Measurements from ENCODE around the gene TRIM46. TPM values are rescaled to one million over a fixed set of nuclear protein-coding genes. Genes with fewer than 3 reads are reported as not detected.

TRIM46 gene, protein sequence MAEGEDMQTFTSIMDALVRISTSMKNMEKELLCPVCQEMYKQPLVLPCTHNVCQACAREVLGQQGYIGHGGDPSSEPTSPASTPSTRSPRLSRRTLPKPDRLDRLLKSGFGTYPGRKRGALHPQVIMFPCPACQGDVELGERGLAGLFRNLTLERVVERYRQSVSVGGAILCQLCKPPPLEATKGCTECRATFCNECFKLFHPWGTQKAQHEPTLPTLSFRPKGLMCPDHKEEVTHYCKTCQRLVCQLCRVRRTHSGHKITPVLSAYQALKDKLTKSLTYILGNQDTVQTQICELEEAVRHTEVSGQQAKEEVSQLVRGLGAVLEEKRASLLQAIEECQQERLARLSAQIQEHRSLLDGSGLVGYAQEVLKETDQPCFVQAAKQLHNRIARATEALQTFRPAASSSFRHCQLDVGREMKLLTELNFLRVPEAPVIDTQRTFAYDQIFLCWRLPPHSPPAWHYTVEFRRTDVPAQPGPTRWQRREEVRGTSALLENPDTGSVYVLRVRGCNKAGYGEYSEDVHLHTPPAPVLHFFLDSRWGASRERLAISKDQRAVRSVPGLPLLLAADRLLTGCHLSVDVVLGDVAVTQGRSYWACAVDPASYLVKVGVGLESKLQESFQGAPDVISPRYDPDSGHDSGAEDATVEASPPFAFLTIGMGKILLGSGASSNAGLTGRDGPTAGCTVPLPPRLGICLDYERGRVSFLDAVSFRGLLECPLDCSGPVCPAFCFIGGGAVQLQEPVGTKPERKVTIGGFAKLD
- 10 to 100 TPM; 17.8 to 18.3 TPM for total RNA-seq

DNA sequence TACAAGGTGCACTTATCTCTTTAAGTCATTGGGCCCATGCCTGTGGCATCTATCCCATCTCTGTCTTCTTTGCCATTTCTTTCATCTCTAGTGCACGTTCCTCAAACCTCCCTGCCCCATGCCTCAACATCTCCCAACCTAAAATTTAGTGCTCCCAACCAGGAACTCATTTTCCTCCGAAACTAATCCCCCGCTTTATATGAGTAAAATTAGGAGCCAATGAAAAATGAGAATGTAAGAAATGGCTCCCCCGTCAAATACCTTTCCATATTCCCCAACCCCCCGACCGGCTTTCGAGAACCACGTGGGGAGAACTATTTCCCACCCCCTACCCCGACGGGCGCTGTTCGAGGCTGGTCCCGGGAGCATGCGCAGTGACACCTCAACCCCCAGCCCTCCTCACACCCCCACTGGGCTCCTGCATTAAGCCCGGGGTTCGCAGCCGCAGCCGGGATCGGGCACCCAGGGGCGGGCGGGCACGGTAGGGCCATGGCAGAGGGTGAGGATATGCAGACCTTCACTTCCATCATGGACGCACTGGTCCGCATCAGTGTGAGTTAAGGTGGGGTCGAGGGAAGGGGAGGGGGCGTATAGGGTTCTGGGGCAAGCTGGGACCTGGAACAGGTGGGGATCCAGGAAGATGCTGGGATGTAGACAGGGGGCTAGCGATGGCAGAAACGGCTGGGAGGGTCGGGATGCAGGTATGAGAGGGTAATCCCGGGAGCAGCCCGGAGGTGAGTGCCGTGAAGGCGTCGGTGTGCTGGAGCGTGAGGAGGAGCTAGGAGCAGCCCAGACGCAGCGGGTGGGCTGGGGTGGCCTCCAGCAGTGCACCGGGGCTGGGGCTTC is at the start of gene TRIM46:
TSS of gene TRIM46 (plus strand) at position 372 of the 846 bp plus-strand sequence. CDS start at position 490, 118 bp downstream.
- peaks cover 49% of the 10 kb centered on the region for H3K36me3 Mint-ChIP-seq (ENCODE audit: low read depth)
- H3K27ac Mint-ChIP-seq: peak within 1 kb of the TSS; percentile 96
- no peaks in the 10 kb centered on the region for H3K9me3 Mint-ChIP-seq
- ChIA-PET POLR2A (interaction anchor here (0.8 to 7.5 kb wide), 29 partner anchors 9 to 844 kb away, joined by 3 to 133 read pairs (median 4); partner anchors contain the start of genes CLK2, DPM3, MTX1 and PMVK), CTCF (interaction anchor here (0.7 to 8.0 kb wide), 42 partner anchors 10 to 694 kb away, joined by 3 to 209 read pairs (median 6); partner anchors contain the start of genes ADAM15, DPM3, FDPS and FLAD1)
- peak within 1 kb of the TSS; percentile 97 for H3K4me3 Mint-ChIP-seq
- no peaks in the 10 kb centered on the region for H3K27me3 Mint-ChIP-seq
- H3K4me1 Mint-ChIP-seq: peaks cover 62% of the 10 kb centered on the region
- peak; percentile 78 for DNase-seq

DNA sequence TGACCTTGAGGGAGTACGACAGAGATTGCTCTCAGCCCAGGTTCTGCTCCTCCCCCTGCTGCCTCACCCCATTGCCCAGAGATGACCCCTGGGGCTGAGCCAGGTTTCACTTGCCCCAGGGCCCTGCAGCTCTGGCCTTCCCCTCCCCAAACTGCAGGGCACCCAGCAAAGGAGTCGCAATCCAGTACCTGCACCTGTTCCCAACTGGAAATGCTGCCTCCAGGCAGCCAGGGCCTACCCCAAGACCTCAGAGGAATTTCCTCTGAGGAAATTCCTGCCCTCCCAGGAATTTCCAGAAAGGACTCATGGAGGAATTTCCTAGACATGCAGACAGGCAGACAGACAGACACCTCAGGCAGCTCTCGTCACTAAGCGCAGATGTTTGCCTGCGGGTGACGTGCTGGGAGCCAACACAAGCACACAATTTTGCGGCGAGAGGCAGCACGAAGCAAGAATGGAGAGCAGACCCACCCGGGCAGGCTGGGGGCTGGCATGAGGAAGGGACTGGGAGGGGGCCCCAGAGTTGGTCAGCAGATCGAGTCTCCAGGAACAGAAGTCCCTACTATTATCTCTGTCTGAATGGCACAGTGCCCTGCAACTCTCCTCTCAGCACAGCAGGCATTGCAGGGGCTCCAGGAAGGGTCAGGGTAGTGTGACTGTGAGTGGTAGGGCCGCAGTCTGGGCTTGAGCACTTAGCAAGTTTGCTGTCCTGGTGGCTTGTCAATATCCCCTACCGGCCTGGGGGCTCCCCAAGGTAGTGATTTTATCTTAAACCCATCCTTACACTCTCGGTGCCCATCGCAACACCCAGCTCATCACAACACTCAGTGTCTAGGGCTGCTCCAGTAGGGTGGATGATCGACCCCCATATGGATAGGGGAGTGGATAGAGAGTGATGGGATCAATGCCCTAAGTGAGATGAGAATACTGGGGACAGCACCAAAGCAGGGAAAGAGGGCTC is 48.9 kb upstream of the TRIM46 start:
- ChIA-PET POLR2A (no interaction called here), CTCF (interaction anchor here (1.0 to 1.4 kb wide), 3 partner anchors 29 to 43 kb away, joined by 3 to 6 read pairs (median 3); no protein-coding TSS in a partner anchor)
- no peaks in the 10 kb centered on the region for H3K36me3 Mint-ChIP-seq (ENCODE audit: low read depth)
- no peaks in the 10 kb centered on the region for H3K9me3 Mint-ChIP-seq
- no peak overlapping the region for H3K4me3 Mint-ChIP-seq
- H3K27ac Mint-ChIP-seq: no peak overlapping the region
- peaks cover 29% of the 10 kb centered on the region for H3K4me1 Mint-ChIP-seq
- peaks cover 71% of the 10 kb centered on the region for H3K27me3 Mint-ChIP-seq
- no peak for DNase-seq

DNA sequence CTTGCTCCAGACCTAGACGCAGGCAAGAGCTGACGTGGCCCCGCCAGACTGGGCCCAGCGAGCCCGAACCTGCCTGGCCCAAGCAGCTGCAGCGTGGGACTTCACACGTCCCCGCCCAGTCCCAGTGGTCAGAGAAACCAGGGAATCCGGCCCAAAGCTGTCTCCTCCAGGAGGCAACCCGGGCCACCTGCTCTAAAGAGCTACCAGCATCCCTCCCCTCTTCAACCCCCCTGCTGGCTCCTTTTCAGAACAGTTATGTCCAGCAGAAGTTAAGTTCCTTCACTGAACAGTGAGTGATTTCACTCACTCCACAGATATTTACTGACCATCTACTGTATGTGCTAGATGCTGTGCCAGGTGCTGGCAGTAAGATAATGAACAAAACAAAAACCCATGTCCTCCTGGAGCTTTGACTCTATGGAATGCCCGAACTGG is 48.1 kb upstream of the TRIM46 start:
- Mint-ChIP-seq H3K27ac (no peak overlapping the region), H3K9me3 (no peaks in the 10 kb centered on the region), H3K4me3 (no peak overlapping the region), H3K27me3 (peaks cover 69% of the 10 kb centered on the region), H3K36me3 (ENCODE audit: low read depth) (no peaks in the 10 kb centered on the region), H3K4me1 (peaks cover 29% of the 10 kb centered on the region)
- ChIA-PET CTCF (interaction anchor here (0.9 to 1.4 kb wide), 4 partner anchors 30 to 43 kb away, joined by 3 to 6 read pairs (median 4); no protein-coding TSS in a partner anchor), POLR2A (interaction anchor here (1.1 kb wide), 1 partner anchor 10 kb away, joined by 3 read pairs; the partner anchor contains the start of gene SLC50A1)
- no peak for DNase-seq

DNA sequence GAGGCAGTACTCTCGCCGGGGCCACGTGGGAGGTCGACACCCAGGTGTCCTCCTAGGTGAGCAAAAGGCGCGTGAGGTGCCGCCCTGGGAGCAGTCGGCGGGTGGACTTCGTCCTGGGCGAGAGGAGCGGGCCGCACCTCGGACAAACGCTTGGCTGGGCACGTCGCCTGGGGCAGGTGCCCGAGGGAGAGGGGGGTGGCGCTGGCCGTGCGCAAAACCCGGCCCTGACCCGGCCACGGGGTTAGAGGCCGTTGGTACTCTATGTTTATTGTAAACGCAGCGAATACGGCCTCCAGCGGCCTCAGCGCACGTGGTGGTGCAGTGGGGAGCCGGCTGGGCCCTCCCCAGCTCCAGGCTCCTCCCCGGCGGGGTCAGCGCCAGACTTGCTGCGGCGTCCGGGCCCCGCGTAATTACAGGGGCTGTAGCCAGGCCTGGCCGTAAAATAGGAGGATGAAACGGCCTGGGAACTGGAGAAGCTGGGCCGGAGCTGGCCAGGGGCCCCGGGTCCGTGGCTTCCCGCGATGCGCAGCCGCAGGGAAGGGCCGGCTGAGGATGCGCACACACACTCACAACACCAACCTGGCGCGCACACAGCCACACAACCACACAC is 47.6 kb upstream of the TRIM46 start:
- peaks cover 29% of the 10 kb centered on the region for H3K4me1 Mint-ChIP-seq
- no peaks in the 10 kb centered on the region for H3K9me3 Mint-ChIP-seq
- POLR2A ChIA-PET: interaction anchor here (1.1 kb wide), 1 partner anchor 9 kb away, joined by 3 read pairs; the partner anchor contains the start of gene SLC50A1
- no peak overlapping the region for H3K27ac Mint-ChIP-seq
- DNase-seq: no peak
- H3K4me3 Mint-ChIP-seq: no peak overlapping the region
- H3K36me3 Mint-ChIP-seq (ENCODE audit: low read depth): no peaks in the 10 kb centered on the region
- H3K27me3 Mint-ChIP-seq: peaks cover 71% of the 10 kb centered on the region
- CTCF ChIA-PET: interaction anchor here (0.9 to 1.4 kb wide), 3 partner anchors 31 to 42 kb away, joined by 3 to 6 read pairs (median 4); no protein-coding TSS in a partner anchor

DNA sequence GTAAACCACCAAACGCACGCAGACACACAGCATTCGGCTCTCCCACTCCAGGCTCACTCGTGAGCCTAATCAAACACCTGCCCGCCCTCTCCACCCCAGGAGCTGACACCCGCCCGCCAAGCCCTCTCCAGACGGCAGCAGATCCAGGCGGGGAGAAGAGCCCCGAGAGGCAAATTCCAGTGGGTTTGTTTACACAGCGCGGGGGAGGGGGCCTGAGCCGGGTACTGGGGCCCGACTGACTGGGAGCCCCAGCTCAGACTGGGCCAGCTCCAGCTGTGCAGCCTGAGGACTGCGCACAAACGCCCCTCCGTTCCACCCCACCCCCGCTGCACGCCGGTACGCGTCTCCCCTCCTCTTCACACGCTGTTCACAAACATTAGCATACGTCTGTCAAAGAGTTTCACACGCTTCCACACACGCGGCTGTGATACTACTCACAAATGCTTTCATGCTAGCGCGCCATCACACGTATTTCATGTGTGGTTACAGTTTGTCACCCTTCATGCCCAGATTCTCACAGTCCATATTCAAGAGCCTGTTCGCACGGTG is 47.0 kb upstream of the TRIM46 start:
- Mint-ChIP-seq H3K27ac (no peak overlapping the region), H3K4me1 (peaks cover 29% of the 10 kb centered on the region), H3K27me3 (peaks cover 67% of the 10 kb centered on the region), H3K4me3 (peak overlapping the region; percentile 66), H3K9me3 (no peaks in the 10 kb centered on the region), H3K36me3 (ENCODE audit: low read depth) (no peaks in the 10 kb centered on the region)
- POLR2A ChIA-PET: interaction anchor here (1.1 kb wide), 1 partner anchor 9 kb away, joined by 3 read pairs; the partner anchor contains the start of gene SLC50A1
- DNase-seq: no peak
- CTCF ChIA-PET: interaction anchor here (1.4 kb wide), 1 partner anchor 46 kb away, joined by 3 read pairs; the partner anchor contains the start of gene KRTCAP2

DNA sequence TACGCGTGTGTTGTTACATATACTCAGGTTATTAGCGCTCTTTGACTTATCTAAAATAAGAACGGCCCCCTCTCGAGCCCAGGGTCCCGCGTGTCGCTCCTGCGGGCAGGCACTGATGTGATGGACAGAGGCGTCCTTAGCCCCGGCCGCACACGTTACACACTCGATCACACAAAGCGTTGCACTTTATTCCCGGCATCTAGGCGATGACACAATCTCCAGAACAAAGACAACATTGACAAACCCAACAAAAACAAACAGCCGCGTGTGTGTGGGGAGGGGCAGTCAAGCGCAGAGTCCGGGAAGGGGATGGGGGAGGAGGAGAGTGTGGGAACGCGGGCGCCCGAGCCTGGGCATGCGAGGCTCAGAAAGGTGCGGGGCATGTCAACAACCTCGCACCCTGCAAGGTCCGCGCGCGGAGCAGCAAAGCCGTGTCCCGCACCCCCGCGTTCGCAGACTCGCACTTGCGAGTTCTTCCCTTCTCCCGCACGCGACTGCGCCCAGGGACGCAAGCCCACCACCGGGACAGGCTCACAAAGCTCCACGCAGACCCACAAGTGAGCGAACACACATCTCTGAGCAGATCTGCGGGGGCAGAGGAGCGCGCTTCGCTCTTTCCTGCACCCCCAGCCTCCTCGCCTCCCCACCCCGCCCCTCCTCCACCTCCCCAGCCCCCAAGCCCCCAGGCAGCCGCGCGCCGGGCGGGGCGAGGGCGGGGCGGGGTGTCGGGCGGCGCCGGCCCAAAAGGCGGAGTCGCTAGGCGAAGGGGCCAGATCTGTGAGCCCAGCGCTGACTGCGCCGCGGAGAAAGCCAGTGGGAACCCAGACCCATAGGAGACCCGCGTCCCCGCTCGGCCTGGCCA is 46.3 kb upstream of the TRIM46 start, which contains the start of gene EFNA1:
TSS of gene EFNA1 (plus strand) at position 772 of the 862 bp plus-strand sequence. CDS start 102 bp downstream, outside the sequence.
- H3K4me3 Mint-ChIP-seq: peak within 1 kb of the TSS; percentile 66
- CTCF ChIA-PET: interaction anchor here (1.4 kb wide), 1 partner anchor 46 kb away, joined by 3 read pairs; the partner anchor contains the start of gene KRTCAP2
- POLR2A ChIA-PET: no interaction called here
- no peak within 1 kb of the TSS for H3K27ac Mint-ChIP-seq
- H3K4me1 Mint-ChIP-seq: peaks cover 31% of the 10 kb centered on the region
- no peaks in the 10 kb centered on the region for H3K9me3 Mint-ChIP-seq
- H3K36me3 Mint-ChIP-seq (ENCODE audit: low read depth): peaks cover 2% of the 10 kb centered on the region
- H3K27me3 Mint-ChIP-seq: peaks cover 66% of the 10 kb centered on the region
- no peak for DNase-seq

DNA sequence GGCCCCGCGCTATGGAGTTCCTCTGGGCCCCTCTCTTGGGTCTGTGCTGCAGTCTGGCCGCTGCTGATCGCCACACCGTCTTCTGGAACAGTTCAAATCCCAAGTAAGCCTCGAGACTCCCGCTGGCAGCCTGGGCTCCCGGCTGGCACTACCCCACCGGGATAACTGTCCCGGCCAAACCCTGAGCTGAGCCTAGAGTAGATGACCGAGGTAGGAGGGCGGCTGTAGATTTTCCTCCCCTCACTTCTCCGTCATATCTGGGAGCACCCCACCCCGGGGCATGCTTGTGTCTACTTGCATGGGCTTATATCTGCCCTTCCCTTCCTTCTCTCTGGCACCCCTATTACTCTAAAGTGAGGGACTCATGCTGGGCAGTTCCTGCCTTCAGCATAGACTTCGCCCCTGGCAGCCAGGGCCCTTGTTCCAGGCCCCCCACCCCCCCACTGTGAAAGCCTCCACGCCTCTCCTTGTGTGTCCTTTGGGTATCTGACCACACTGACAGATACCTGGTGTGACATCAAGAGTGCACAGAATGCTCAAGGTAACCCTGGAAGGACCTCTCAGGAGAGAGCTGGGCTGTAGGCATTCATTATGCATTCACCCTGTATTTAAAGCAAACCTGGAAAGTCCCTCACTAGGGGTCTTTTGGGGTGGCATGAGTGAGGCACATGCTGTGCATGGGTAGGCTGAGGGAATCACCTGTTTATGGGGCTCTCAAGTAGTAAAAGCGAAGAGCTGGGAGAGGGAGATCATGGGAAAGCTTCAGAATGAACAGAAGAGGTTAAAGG is 45.5 kb upstream of the TRIM46 start:
- Mint-ChIP-seq H3K27ac (no peak overlapping the region), H3K36me3 (ENCODE audit: low read depth) (peaks cover 2% of the 10 kb centered on the region), H3K4me3 (peak overlapping the region; percentile 50), H3K4me1 (peaks cover 31% of the 10 kb centered on the region), H3K9me3 (no peaks in the 10 kb centered on the region), H3K27me3 (peaks cover 60% of the 10 kb centered on the region)
- ChIA-PET CTCF (interaction anchor here (0.6 to 1.4 kb wide), 3 partner anchors 23 to 114 kb away, joined by 3 read pairs; partner anchors contain the start of gene KRTCAP2), POLR2A (interaction anchor here (1.3 to 1.6 kb wide), 3 partner anchors 12 to 44 kb away, joined by 4 to 5 read pairs (median 4); partner anchors contain the start of gene KRTCAP2)
- no peak for DNase-seq

DNA sequence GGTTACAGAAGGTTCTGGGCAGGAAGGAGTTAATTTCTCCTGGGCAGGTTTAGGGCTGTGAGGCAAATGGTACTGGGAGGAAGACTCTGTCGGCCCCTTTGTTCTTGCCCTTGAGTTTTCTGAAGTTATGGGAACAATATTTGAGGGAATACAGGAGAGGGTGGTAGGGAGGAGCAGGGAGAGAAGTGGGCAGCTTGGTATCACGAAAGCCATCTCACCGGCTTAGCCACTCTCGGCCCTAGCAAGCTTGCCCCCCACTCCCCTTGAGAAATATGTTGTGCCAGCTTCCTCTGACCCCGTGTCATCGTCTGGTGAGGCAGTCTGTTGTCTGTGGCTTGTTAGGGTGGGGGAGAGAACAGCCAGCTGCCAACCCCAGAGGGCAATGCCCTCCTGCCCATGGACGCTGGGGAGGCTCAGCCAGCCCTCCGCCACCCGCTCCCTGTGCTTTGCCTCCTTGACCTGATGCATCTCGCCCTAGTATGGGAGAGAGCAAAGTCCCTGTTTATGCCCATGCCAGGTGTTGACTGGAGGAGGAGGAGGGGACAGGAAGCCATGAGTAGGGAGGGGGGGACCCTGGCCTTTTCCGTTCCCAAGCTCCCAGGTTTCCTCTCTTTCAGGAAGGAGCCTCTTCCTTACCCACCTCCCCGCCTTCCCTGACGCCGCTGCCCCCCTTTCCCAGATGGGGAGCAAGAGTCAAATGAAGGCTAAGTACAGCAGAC is 44.7 kb upstream of the TRIM46 start:
- Mint-ChIP-seq H3K9me3 (no peaks in the 10 kb centered on the region), H3K27me3 (peaks cover 56% of the 10 kb centered on the region)

More for the DNA sequence above, 44.7 kb upstream of the TRIM46 start:
- Mint-ChIP-seq H3K4me3 (no peak overlapping the region), H3K27ac (no peak overlapping the region), H3K4me1 (peaks cover 31% of the 10 kb centered on the region), H3K36me3 (ENCODE audit: low read depth) (peaks cover 2% of the 10 kb centered on the region)
- DNase-seq: no peak
- POLR2A ChIA-PET: interaction anchor here (1.3 to 1.6 kb wide), 3 partner anchors 13 to 44 kb away, joined by 4 to 5 read pairs (median 4); partner anchors contain the start of gene KRTCAP2
- CTCF ChIA-PET: interaction anchor here (0.6 kb wide), 1 partner anchor 23 kb away, joined by 3 read pairs; no protein-coding TSS in a partner anchor

Measured in activated CD4-positive, alpha-beta memory T cell treated with anti-CD3 and anti-CD28 coated beads, Interleukin-2, amount 10 ng/mL, durations not matched to agents 7 days and 5 days (primary cell).